IMR-90 (cell line): ENCODE results near the gene TMEM100. TPM values are rescaled to one million over a fixed set of nuclear protein-coding genes. Genes with fewer than 3 reads are reported as not detected.

Experiments used
- ATAC-seq: fragments of 200-7000 bp; cut with Tn5 transposase; 2 replicates; pipeline ENCODE4 v1.9.1; 2020; ENCODE audit warnings: low read depth, mild to moderate bottlenecking, moderate library complexity
- BruUV-seq: library from RNA; stranded (reverse); fragments of 400-500 nt; replicated peaks from 2 replicates; lab custom pipeline; 2021; lab: Mats Ljungman, UMichigan
- CTCF ChIA-PET: fragments of 300-600 bp; formaldehyde crosslinking; extraction: SDS; loops from one replicate; lab custom pipeline; 2021; ENCODE audit warnings: antibody characterized with exemption; lab: Yijun Ruan, JAX
- POLR2A ChIA-PET: fragments of 300-600 bp; sonication (Branson Sonifier 250); formaldehyde crosslinking; loops from one replicate; lab custom pipeline; 2022; ENCODE audit warnings: antibody characterized with exemption; ENCODE audit not compliant: unreplicated experiment; lab: Charles Lee
- DNase-seq: peaks from one replicate; pipeline ENCODE4 v3.0.0; 2013
- H2AFZ ChIP-seq: replicated peaks from 2 replicates; pipeline ENCODE3; 2013; ENCODE audit warnings: low read length, mild to moderate bottlenecking; ENCODE audit not compliant: poor library complexity
- H2AK5ac ChIP-seq: 2 replicates; pipeline ENCODE4 v1.6.1; 2013; ENCODE audit warnings: low read depth, low read length, inconsistent platforms
- H2AK9ac ChIP-seq: replicated peaks from 2 replicates; pipeline ENCODE3; 2013; ENCODE audit warnings: mild to moderate bottlenecking, low read depth, low read length, moderate library complexity; ENCODE audit not compliant: poor library complexity
- H2BK120ac ChIP-seq: 2 replicates; pipeline ENCODE4 v1.6.1; 2013; ENCODE audit warnings: low read depth, low read length, inconsistent platforms
- H2BK15ac ChIP-seq: 3 replicates; pipeline ENCODE4 v1.6.1; 2013; ENCODE audit warnings: low read depth, low read length, inconsistent platforms
- H2BK20ac ChIP-seq: 2 replicates; pipeline ENCODE4 v1.6.1; 2013; ENCODE audit warnings: low read depth, mild to moderate bottlenecking, inconsistent platforms, low read length, moderate library complexity
- H2BK5ac ChIP-seq: 2 replicates; pipeline ENCODE4 v1.6.1; 2013; ENCODE audit warnings: mild to moderate bottlenecking, low read depth, low read length, inconsistent platforms; ENCODE audit not compliant: poor library complexity, severe bottlenecking
- H3K14ac ChIP-seq: replicated peaks from 2 replicates; pipeline ENCODE4 v1.6.1; 2013; ENCODE audit warnings: low read depth, low read length, inconsistent platforms
- H3K18ac ChIP-seq: 2 replicates; pipeline ENCODE4 v1.6.1; 2013; ENCODE audit warnings: low read depth, low read length, control low read depth
- H3K23ac ChIP-seq: 2 replicates; pipeline ENCODE4 v1.6.1; 2013; ENCODE audit warnings: low read depth, low read length, inconsistent platforms
- H3K27ac ChIP-seq: 2 replicates; pipeline ENCODE4 v1.5.1; 2013; ENCODE audit warnings: mild to moderate bottlenecking, control low read depth, low read length; ENCODE audit not compliant: insufficient read depth
- H3K27me3 ChIP-seq: 2 replicates; pipeline ENCODE4 v1.6.1; 2013; ENCODE audit warnings: low read length; ENCODE audit not compliant: control insufficient read depth, insufficient read depth
- H3K36me3 ChIP-seq: 2 replicates; pipeline ENCODE4 v1.6.1; 2013; ENCODE audit warnings: low read length, mixed read lengths; ENCODE audit not compliant: control insufficient read depth, insufficient read depth
- H3K4ac ChIP-seq: 2 replicates; pipeline ENCODE4 v1.6.1; 2013; ENCODE audit warnings: low read depth, low read length, inconsistent platforms
- H3K4me1 ChIP-seq: 2 replicates; pipeline ENCODE4 v1.6.1; 2013; ENCODE audit warnings: low read length, mixed read lengths; ENCODE audit not compliant: control insufficient read depth, insufficient read depth
- H3K4me2 ChIP-seq: 2 replicates; pipeline ENCODE4 v1.6.1; 2013; ENCODE audit warnings: low read depth, mild to moderate bottlenecking, control low read depth, low read length, moderate library complexity
- H3K4me3 ChIP-seq: 2 replicates; pipeline ENCODE4 v1.5.1; 2013; ENCODE audit warnings: low read depth, mild to moderate bottlenecking, control low read depth, low read length, moderate library complexity; ENCODE audit not compliant: insufficient read depth
- H3K56ac ChIP-seq: 2 replicates; pipeline ENCODE4 v1.6.1; 2013; ENCODE audit warnings: low read length, inconsistent platforms; ENCODE audit not compliant: insufficient read depth; ENCODE audit errors: extremely low read depth
- H3K79me1 ChIP-seq, 2 experiments: 2 replicates each; pipeline ENCODE4 v1.6.1; 2013; ENCODE audit warnings: low read length in 2 of 2, inconsistent platforms in 1 of 2, low read depth in 1 of 2
- H3K9ac ChIP-seq: 2 replicates; pipeline ENCODE4 v1.6.1; 2013; ENCODE audit warnings: low read depth, low read length, control low read depth
- H3K9me1 ChIP-seq: 2 replicates; pipeline ENCODE4 v1.6.1; 2013; ENCODE audit warnings: low read length, inconsistent platforms; ENCODE audit not compliant: insufficient read depth
- H3K9me3 ChIP-seq: 2 replicates; pipeline ENCODE4 v1.6.1; 2013; ENCODE audit warnings: low read length; ENCODE audit not compliant: control insufficient read depth, insufficient read depth
- H4K20me1 ChIP-seq: 2 replicates; pipeline ENCODE4 v1.6.1; 2013; ENCODE audit warnings: low read length, inconsistent platforms; ENCODE audit not compliant: insufficient read depth
- H4K5ac ChIP-seq: 2 replicates; pipeline ENCODE4 v1.6.1; 2013; ENCODE audit warnings: mild to moderate bottlenecking, low read depth, low read length, control low read depth
- H4K8ac ChIP-seq, 2 experiments: 2 replicates each; pipeline ENCODE4 v1.6.1; 2013; ENCODE audit warnings: low read depth in 2 of 2, low read length in 2 of 2, control low read depth in 1 of 2, inconsistent platforms in 1 of 2
- H4K91ac ChIP-seq: 2 replicates; pipeline ENCODE4 v1.6.1; 2013; ENCODE audit warnings: low read depth, low read length, inconsistent platforms; ENCODE audit not compliant: insufficient read depth
- BHLHE40 ChIP-seq: fragments of 150-350 bp; IDR thresholded peaks from 2 replicates; pipeline ENCODE4 v1.6.1; 2016; ENCODE audit warnings: mild to moderate bottlenecking, low read depth, low read length
- CEBPB ChIP-seq: IDR thresholded peaks from 2 replicates; pipeline ENCODE4 v1.6.1; 2012; ENCODE audit warnings: low read depth, low read length, improper control_type of control experiment
- CHD1 ChIP-seq: IDR thresholded peaks from 2 replicates; pipeline ENCODE4 v1.6.1; 2012; ENCODE audit warnings: low read depth, low read length, improper control_type of control experiment
- CTCF ChIP-seq: conservative IDR thresholded peaks from 2 replicates; pipeline ENCODE4 v1.5.1; 2012; ENCODE audit warnings: mild to moderate bottlenecking, low read depth, low read length, improper control_type of control experiment
- FOS ChIP-seq: fragments of 150-350 bp; IDR thresholded peaks from 2 replicates; pipeline ENCODE4 v1.6.1; 2016; ENCODE audit warnings: low read depth, low read length
- MAFK ChIP-seq: IDR thresholded peaks from 2 replicates; pipeline ENCODE4 v1.6.1; 2012; ENCODE audit warnings: low read depth, low read length, improper control_type of control experiment
- MAZ ChIP-seq: IDR thresholded peaks from 2 replicates; pipeline ENCODE4 v1.6.1; 2012; ENCODE audit warnings: low read depth, mild to moderate bottlenecking, low read length, improper control_type of control experiment, moderate library complexity, borderline replicate concordance
- MXI1 ChIP-seq: IDR thresholded peaks from 2 replicates; pipeline ENCODE4 v1.6.1; 2012; ENCODE audit warnings: low read depth, mild to moderate bottlenecking, low read length, moderate library complexity, borderline replicate concordance
- NFE2L2 ChIP-seq: fragments of 150-350 bp; IDR thresholded peaks from 2 replicates; pipeline ENCODE4 v1.6.1; 2016; ENCODE audit warnings: low read depth, mild to moderate bottlenecking, low read length
- POLR2A ChIP-seq: IDR thresholded peaks from 2 replicates; pipeline ENCODE4 v1.6.1; 2012; ENCODE audit warnings: mild to moderate bottlenecking, low read depth, low read length
- RAD21 ChIP-seq: IDR thresholded peaks from 2 replicates; pipeline ENCODE4 v1.6.1; 2012; ENCODE audit warnings: low read length, improper control_type of control experiment
- RCOR1 ChIP-seq: IDR thresholded peaks from 2 replicates; pipeline ENCODE4 v1.6.1; 2012; ENCODE audit warnings: mild to moderate bottlenecking, low read length, improper control_type of control experiment; ENCODE audit not compliant: insufficient replicate concordance
- RFX5 ChIP-seq: IDR thresholded peaks from 2 replicates; pipeline ENCODE4 v1.8.0; 2012; ENCODE audit warnings: low read depth, mild to moderate bottlenecking, low read length, moderate library complexity
- SMC3 ChIP-seq: fragments of 150-350 bp; IDR thresholded peaks from 2 replicates; pipeline ENCODE4 v1.6.1; 2016; ENCODE audit warnings: low read depth, mild to moderate bottlenecking, antibody characterized with exemption, low read length, moderate library complexity
- whole genome bisulfite sequencing, 2 experiments: methylation state at CpG; one replicate each; pipeline versions ENCODE4 v1.1.5 to v1.1.7; 2013; ENCODE audit warnings: missing lambda C conversion rate in 2 of 2; ENCODE audit not compliant: insufficient read length in 1 of 2; ENCODE audit errors: extremely low coverage in 2 of 2; 5-methylcytosine and 5-hydroxymethylcytosine counted together
- dilution Hi-C: fragments of 300-500 bp; cut with HindIII; formaldehyde crosslinking; loops from one replicate; pipeline ENCODE4 v1.14.3; 2018; ENCODE audit warnings: low sequenced_read_pairs; ENCODE audit not compliant: unreplicated experiment
- in situ Hi-C: fragments of 300-500 bp; cut with MboI; formaldehyde crosslinking; loops from 3 replicates; pipeline ENCODE4 v1.14.3; 2019; ENCODE audit warnings: low sequenced_read_pairs, inconsistent platforms, mixed read lengths
- intact Hi-C: fragments of 100-400 bp; cut with micrococcal nuclease; formaldehyde crosslinking; loops from 2 replicates; pipeline ENCODE4 v1.10.0; 2022
- polyA plus RNA-seq, 3 experiments: library from polyadenylated mRNA; depleted of rRNA; stranded (reverse); fragments of >200 nt; gene quantifications; 2 replicates each; pipeline ENCODE4 v1.2.3, GENCODE V29; 2012; ENCODE audit warnings: low replicate concordance in 1 of 3
- total RNA-seq: library from RNA; depleted of rRNA; stranded (reverse); fragments of >200 nt; gene quantifications from 2 replicates; pipeline ENCODE4 v1.2.3, GENCODE V29; 2012
- TF ChIP-seq, protein P1 (sequence below): fragments of 150-350 bp; IDR thresholded peaks from 2 replicates; pipeline ENCODE4 v1.6.1; 2017; ENCODE audit warnings: mild to moderate bottlenecking, antibody characterized with exemption, low read length, low read depth
- TF ChIP-seq, protein P2 (sequence below): fragments of 150-350 bp; IDR thresholded peaks from 2 replicates; pipeline ENCODE4 v1.6.1; 2016; ENCODE audit warnings: low read depth, mild to moderate bottlenecking, low read length, moderate library complexity, borderline replicate concordance

The TMEM100 gene
- total and polyA plus RNA-seq, 2 of the 4 experiments (the other 2 are of a cell fraction) = 0.21 to 0.36 TPM

- Histone ChIP-seq H3K9me3 (no peaks in the 10 kb centered on the region), H3K4me2 (no peak overlapping the region; the same call in 1 of the 2 replicates), H2AFZ (no peak overlapping the region), H2BK120ac (no peak overlapping the region), H2BK15ac (no peak overlapping the region), H2BK20ac (no peak overlapping the region), H3K18ac (no peak overlapping the region; the same call in 1 of the 2 replicates), H3K4me1 (peaks cover 9% of the 10 kb centered on the region), H4K91ac (no peak overlapping the region), H2BK5ac (no peak overlapping the region), H4K8ac (no peak overlapping the region), H3K9me1 (peaks cover 5% of the 10 kb centered on the region; the same call in 1 of the 2 replicates), H4K5ac (no peak overlapping the region), H3K14ac (no peak overlapping the region), H3K27ac (no peak overlapping the region), H2AK9ac (no peak overlapping the region), H3K23ac (no peak overlapping the region), H3K27me3 (peaks cover 1% of the 10 kb centered on the region; the same call in 1 of the 2 replicates), H3K36me3 (no peaks in the 10 kb centered on the region), H4K20me1 (no peaks in the 10 kb centered on the region), H3K56ac (no peak overlapping the region), H3K4me3 (no peak overlapping the region), H3K79me1 (no peaks in the 10 kb centered on the region), H3K9ac (no peak overlapping the region), H3K4ac (no peak overlapping the region), H2AK5ac (no peak overlapping the region)
- ATAC-seq (peak; percentile 40), DNase-seq (peak; percentile 91)
- CTCF ChIA-PET = interaction anchor here (0.9 kb wide), 1 partner anchor 626 kb away, joined by 3 read pairs; no protein-coding TSS in a partner anchor
- no peak for TF ChIP-seq CEBPB
- no peak for TF ChIP-seq SMC3
- no peak for TF ChIP-seq POLR2A
- TF ChIP-seq FOS = no peak
- TF ChIP-seq MAZ = no peak
- TF ChIP-seq, protein P1, sequence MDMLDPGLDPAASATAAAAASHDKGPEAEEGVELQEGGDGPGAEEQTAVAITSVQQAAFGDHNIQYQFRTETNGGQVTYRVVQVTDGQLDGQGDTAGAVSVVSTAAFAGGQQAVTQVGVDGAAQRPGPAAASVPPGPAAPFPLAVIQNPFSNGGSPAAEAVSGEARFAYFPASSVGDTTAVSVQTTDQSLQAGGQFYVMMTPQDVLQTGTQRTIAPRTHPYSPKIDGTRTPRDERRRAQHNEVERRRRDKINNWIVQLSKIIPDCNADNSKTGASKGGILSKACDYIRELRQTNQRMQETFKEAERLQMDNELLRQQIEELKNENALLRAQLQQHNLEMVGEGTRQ = no peak
- no peak for TF ChIP-seq NFE2L2
- no peak for TF ChIP-seq RCOR1
- TF ChIP-seq, protein P2, sequence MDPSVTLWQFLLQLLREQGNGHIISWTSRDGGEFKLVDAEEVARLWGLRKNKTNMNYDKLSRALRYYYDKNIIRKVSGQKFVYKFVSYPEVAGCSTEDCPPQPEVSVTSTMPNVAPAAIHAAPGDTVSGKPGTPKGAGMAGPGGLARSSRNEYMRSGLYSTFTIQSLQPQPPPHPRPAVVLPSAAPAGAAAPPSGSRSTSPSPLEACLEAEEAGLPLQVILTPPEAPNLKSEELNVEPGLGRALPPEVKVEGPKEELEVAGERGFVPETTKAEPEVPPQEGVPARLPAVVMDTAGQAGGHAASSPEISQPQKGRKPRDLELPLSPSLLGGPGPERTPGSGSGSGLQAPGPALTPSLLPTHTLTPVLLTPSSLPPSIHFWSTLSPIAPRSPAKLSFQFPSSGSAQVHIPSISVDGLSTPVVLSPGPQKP = no peak
- TF ChIP-seq BHLHE40 = no peak
- TF ChIP-seq RAD21 = no peak
- TF ChIP-seq RFX5 = no peak
- TF ChIP-seq CTCF = no peak
- TF ChIP-seq MXI1 = no peak
- TF ChIP-seq MAFK = no peak
- no peak for TF ChIP-seq CHD1
- POLR2A ChIA-PET = no interaction called here
- in situ Hi-C loops (no loop called here), dilution Hi-C loops (no loop called here), intact Hi-C loops (no loop called here)
- BruUV-seq = no TSS peak
- no CpG with 5 or more reads among the region's 2 CpGs for WGBS, 2 experiments
Measured at GRCh38 chr17:55726440-55726839, 3.8 kb upstream of the TMEM100 start.
